HCT116 (cell line): Measurements from ENCODE around the gene CTNNA2. TPM values are rescaled to one million over a fixed set of nuclear protein-coding genes. Genes with fewer than 3 reads are reported as not detected.

ENCODE experiments used
- ATAC-seq: fragments of 200-7000 bp; cut with Tn5 transposase; 2 replicates; pipeline ENCODE4 v1.9.1; 2020; ENCODE audit warnings: mild to moderate bottlenecking, moderate library complexity
- BruUV-seq: library from RNA; stranded (reverse); fragments of 400-500 nt; replicated peaks from 2 replicates; lab custom pipeline; 2021; lab: Mats Ljungman, UMichigan
- CTCF ChIA-PET: fragments of 300-600 bp; sonication (Branson Sonifier 250); formaldehyde crosslinking; loops from one replicate; lab custom pipeline; 2021; ENCODE audit warnings: antibody characterized with exemption; lab: Charles Lee
- POLR2A ChIA-PET: fragments of 300-600, 350-600 bp; sonication (Branson Sonifier 250); formaldehyde crosslinking; loops from one replicate; lab custom pipeline; 2021; ENCODE audit warnings: antibody characterized with exemption; lab: Charles Lee
- RAD21 ChIA-PET, 2 experiments: fragments of 300-600 bp; sonication (Branson Sonifier 250); formaldehyde crosslinking; loops; one replicate each; lab custom pipeline; 2023; ENCODE audit warnings: low total read pairs in 2 of 2; ENCODE audit not compliant: uncharacterized antibody in 2 of 2, unreplicated experiment in 2 of 2, low non-redundant PET in 1 of 2; lab: Charles Lee
- DNase-seq: peaks from one replicate; pipeline ENCODE4 v3.0.0-alpha.2; 2010; ENCODE audit warnings: low read depth, low spot score
- H2AFZ ChIP-seq: fragments of 200-600 bp; shearing (Covaris generic), sonication (generic); 2 replicates; pipeline ENCODE4 v1.6.1; 2017; ENCODE audit warnings: low read depth, mixed run types, mixed read lengths, antibody characterized with exemption, low read length; ENCODE audit not compliant: poor library complexity, severe bottlenecking
- H3K27ac ChIP-seq: 2 replicates; pipeline ENCODE4 v1.5.1; 2012; ENCODE audit warnings: low read depth, low read length
- H3K27me3 ChIP-seq: fragments of 200-600 bp; sonication (generic); 2 replicates; pipeline ENCODE4 v1.6.1; 2016; ENCODE audit warnings: mixed run types, low read length, mixed read lengths; ENCODE audit not compliant: insufficient read depth
- H3K36me3 ChIP-seq, 2 experiments: fragments of 200-500 bp in 1 of 2; fragments of 200-600 bp in 1 of 2; sonication (Bioruptor generic) in 1 of 2; sonication (generic) in 1 of 2; 2 replicates each; pipeline versions ENCODE4 v1.5.1 to v1.6.1; 2014 to 2016; ENCODE audit warnings: low read length in 2 of 2, inconsistent platforms in 1 of 2, mixed read lengths in 1 of 2, mixed run types in 1 of 2; ENCODE audit not compliant: insufficient read depth in 2 of 2, control insufficient read depth in 1 of 2
- H3K4me1 ChIP-seq, 2 experiments: fragments of 200-600 bp in 1 of 2; sonication (generic) in 1 of 2; 2 replicates each; pipeline versions ENCODE4 v1.5.1 to v1.6.1; 2012 to 2017; ENCODE audit warnings: low read length in 2 of 2, inconsistent platforms in 1 of 2, mild to moderate bottlenecking in 1 of 2, mixed read lengths in 1 of 2, mixed run types in 1 of 2, moderate library complexity in 1 of 2; ENCODE audit not compliant: insufficient read depth in 2 of 2, control insufficient read depth in 1 of 2
- H3K4me2 ChIP-seq: fragments of 200-600 bp; sonication (generic); 2 replicates; pipeline ENCODE4 v1.6.1; 2017; ENCODE audit warnings: mixed run types, low read length, mixed read lengths
- H3K4me3 ChIP-seq, 2 experiments: fragments of 200-600 bp in 1 of 2; sonication (generic) in 1 of 2; replicated peaks in 1 of 2; 2 replicates each; pipeline ENCODE4 v1.5.1; 2011 to 2016; ENCODE audit warnings: low read length in 2 of 2, control low read depth in 1 of 2, low read depth in 1 of 2, mild to moderate bottlenecking in 1 of 2, mixed read lengths in 1 of 2, mixed run types in 1 of 2
- H3K79me2 ChIP-seq: fragments of 200-600 bp; sonication (generic); 2 replicates; pipeline ENCODE4 v1.6.1; 2017; ENCODE audit warnings: mild to moderate bottlenecking, mixed run types, low read length, moderate library complexity, mixed read lengths; ENCODE audit not compliant: insufficient read depth
- H3K9ac ChIP-seq: fragments of 200-600 bp; sonication (generic); 2 replicates; pipeline ENCODE4 v1.6.1; 2016; ENCODE audit warnings: low read length, mixed read lengths
- H3K9me2 ChIP-seq: fragments of 200-600 bp; sonication (generic), shearing (Covaris generic); 2 replicates; pipeline ENCODE4 v1.6.1; 2017; ENCODE audit warnings: mixed run types, mild to moderate bottlenecking, moderate library complexity; ENCODE audit not compliant: insufficient read depth
- H3K9me3 ChIP-seq, 2 experiments: fragments of 200-500 bp in 1 of 2; fragments of 200-600 bp in 1 of 2; sonication (Bioruptor generic) in 1 of 2; sonication (generic) in 1 of 2; 2 replicates each; pipeline ENCODE4 v1.6.1; 2014 to 2017; ENCODE audit warnings: low read length in 2 of 2, mixed read lengths in 2 of 2, inconsistent platforms in 1 of 2, low read depth in 1 of 2, mild to moderate bottlenecking in 1 of 2, mixed run types in 1 of 2, moderate library complexity in 1 of 2; ENCODE audit not compliant: control insufficient read depth in 1 of 2, insufficient read depth in 1 of 2
- H4K20me1 ChIP-seq: fragments of 200-600 bp; sonication (generic), shearing (Covaris generic); 2 replicates; pipeline ENCODE4 v1.6.1; 2017; ENCODE audit warnings: mixed run types, mild to moderate bottlenecking, moderate library complexity; ENCODE audit not compliant: insufficient read depth
- CEBPB ChIP-seq: IDR thresholded peaks from 2 replicates; pipeline ENCODE4 v1.6.1; 2012; ENCODE audit warnings: low read depth
- EGR1 ChIP-seq: IDR thresholded peaks from 2 replicates; pipeline ENCODE4 v1.6.1; 2012; ENCODE audit warnings: low read depth
- EZH2 ChIP-seq: fragments of 200-600 bp; sonication (generic); IDR thresholded peaks from 2 replicates; pipeline ENCODE4 v1.6.1; 2017; ENCODE audit warnings: antibody characterized with exemption, mixed run types
- EZH2phosphoT487 ChIP-seq: fragments of 200-600 bp; IDR thresholded peaks from 2 replicates; pipeline ENCODE4 v1.6.1; 2018; ENCODE audit warnings: antibody characterized with exemption, borderline replicate concordance
- FOSL1 ChIP-seq: IDR thresholded peaks from 2 replicates; pipeline ENCODE4 v1.6.1; 2012; ENCODE audit warnings: low read depth
- RAD21 ChIP-seq: IDR thresholded peaks from 2 replicates; pipeline ENCODE4 v1.6.1; 2012; ENCODE audit warnings: low read depth, mild to moderate bottlenecking
- SIN3A ChIP-seq: IDR thresholded peaks from 2 replicates; pipeline ENCODE4 v1.6.1; 2012; ENCODE audit warnings: low read depth
- SRF ChIP-seq: IDR thresholded peaks from 2 replicates; pipeline ENCODE4 v1.6.1; 2012; ENCODE audit warnings: low read depth
- YY1 ChIP-seq: IDR thresholded peaks from 2 replicates; pipeline ENCODE4 v1.6.1; 2011; ENCODE audit warnings: low read length, low read depth, moderate library complexity, mild to moderate bottlenecking; ENCODE audit not compliant: insufficient replicate concordance; ENCODE audit errors: extremely low read depth
- ZNF274 ChIP-seq: fragments of 200-500 bp; sonication (Bioruptor generic); IDR thresholded peaks from 2 replicates; pipeline ENCODE4 v1.6.1; 2014; ENCODE audit warnings: mild to moderate bottlenecking, low read depth, low read length, inconsistent platforms
- intact Hi-C: fragments of 100-400 bp; cut with micrococcal nuclease; formaldehyde crosslinking; loops from 2 replicates; pipeline ENCODE4 v1.10.0; 2022
- total RNA-seq: library from RNA; stranded (reverse); gene quantifications from one replicate; pipeline ENCODE4 v1.2.1, GENCODE V29; 2021; ENCODE audit not compliant: unreplicated experiment
- TF ChIP-seq, protein P1 (sequence below): IDR thresholded peaks from 2 replicates; pipeline ENCODE4 v1.6.1; 2012
- TF ChIP-seq, protein P2 (sequence below), 3 experiments: fragments of 200-600 bp in 1 of 3; sonication (generic) in 1 of 3; IDR thresholded peaks in 2 of 3; conservative IDR thresholded peaks in 1 of 3; 2 replicates each; pipeline ENCODE4 v1.5.1; 2012 to 2017; ENCODE audit warnings: low read depth in 2 of 3, low read length in 2 of 3, antibody characterized with exemption in 1 of 3, borderline replicate concordance in 1 of 3, control low read depth in 1 of 3, mild to moderate bottlenecking in 1 of 3, mixed read lengths in 1 of 3, mixed run types in 1 of 3, moderate library complexity in 1 of 3; ENCODE audit not compliant: insufficient read depth in 1 of 3

CTNNA2 gene
- total RNA-seq, 1 experiment from 2014 or later: not detected

DNA sequence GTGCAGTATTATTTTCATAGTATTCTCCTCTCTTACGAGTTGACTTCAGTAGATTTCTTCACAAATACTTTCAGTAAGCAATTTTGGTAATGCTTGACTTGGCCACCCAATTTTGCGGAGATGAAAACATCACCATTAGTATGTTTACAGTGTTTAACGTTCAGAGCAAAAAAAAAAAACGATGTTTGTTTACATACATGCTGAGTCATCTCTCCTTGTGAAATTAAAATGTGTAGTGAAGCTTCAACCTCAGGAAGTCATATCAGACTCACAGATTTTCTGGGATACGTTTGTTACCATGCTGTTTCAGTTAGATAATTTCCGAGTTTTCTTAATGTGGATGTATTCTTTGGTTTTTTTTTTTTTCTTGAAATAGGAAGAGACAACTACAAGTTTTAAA lies 100.1 kb downstream of the CTNNA2 start:
- ChIA-PET RAD21 (no interaction called here), POLR2A (no interaction called here), CTCF (no interaction called here)
- Histone ChIP-seq H2AFZ (no peak overlapping the region), H3K27me3 (no peaks in the 10 kb centered on the region), H3K9me3 (peaks cover 3 to 25% of the 10 kb centered on the region in 2 experiments; a peak in 2 of 4 replicates), H3K27ac (no peak overlapping the region), H3K9me2 (no peaks in the 10 kb centered on the region), H3K4me3 (no peak overlapping the region), H3K4me1 (no peaks in the 10 kb centered on the region), H3K9ac (no peak overlapping the region), H4K20me1 (no peaks in the 10 kb centered on the region), H3K4me2 (no peak overlapping the region), H3K79me2 (no peaks in the 10 kb centered on the region), H3K36me3 (no peaks in the 10 kb centered on the region)
- BruUV-seq: no TSS peak
- intact Hi-C loops: no loop called here
- no peak for DNase-seq
- TF ChIP-seq YY1 (no peak), SIN3A (no peak), RAD21 (no peak), CEBPB (no peak), FOSL1 (no peak), ZNF274 (no peak), EGR1 (no peak)
- TF ChIP-seq, protein P1, sequence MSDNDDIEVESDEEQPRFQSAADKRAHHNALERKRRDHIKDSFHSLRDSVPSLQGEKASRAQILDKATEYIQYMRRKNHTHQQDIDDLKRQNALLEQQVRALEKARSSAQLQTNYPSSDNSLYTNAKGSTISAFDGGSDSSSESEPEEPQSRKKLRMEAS: no peak
- TF ChIP-seq, protein P2, sequence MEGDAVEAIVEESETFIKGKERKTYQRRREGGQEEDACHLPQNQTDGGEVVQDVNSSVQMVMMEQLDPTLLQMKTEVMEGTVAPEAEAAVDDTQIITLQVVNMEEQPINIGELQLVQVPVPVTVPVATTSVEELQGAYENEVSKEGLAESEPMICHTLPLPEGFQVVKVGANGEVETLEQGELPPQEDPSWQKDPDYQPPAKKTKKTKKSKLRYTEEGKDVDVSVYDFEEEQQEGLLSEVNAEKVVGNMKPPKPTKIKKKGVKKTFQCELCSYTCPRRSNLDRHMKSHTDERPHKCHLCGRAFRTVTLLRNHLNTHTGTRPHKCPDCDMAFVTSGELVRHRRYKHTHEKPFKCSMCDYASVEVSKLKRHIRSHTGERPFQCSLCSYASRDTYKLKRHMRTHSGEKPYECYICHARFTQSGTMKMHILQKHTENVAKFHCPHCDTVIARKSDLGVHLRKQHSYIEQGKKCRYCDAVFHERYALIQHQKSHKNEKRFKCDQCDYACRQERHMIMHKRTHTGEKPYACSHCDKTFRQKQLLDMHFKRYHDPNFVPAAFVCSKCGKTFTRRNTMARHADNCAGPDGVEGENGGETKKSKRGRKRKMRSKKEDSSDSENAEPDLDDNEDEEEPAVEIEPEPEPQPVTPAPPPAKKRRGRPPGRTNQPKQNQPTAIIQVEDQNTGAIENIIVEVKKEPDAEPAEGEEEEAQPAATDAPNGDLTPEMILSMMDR (IDR thresholded peaks at IDR 0.05 in 2 of 3, conservative IDR thresholded peaks at IDR 0.05 in 1 of 3; ENCODE audit: borderline replicate concordance in 1 of 3, insufficient read depth in 1 of 3, low read depth in 2 of 3, low read length in 2 of 3): no peak
- ATAC-seq: no peak

DNA sequence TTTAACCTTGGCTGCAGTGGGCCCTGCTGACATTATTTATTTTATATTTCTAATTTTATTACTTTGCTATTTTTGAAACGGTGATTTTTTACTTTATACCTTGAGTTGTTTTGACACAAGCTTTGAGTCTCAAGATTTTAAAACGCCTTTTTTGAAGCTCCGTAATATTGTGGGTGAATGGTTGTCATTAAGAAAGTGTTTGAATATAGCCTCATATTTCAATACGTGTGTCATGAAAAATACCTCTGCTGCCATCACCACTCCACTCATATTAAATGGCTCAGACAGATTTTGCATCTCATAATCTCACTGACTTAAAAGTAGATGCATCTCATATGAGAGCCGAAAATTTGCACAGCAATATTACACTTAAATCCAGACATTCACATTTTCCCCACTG lies 106.6 kb downstream of the CTNNA2 start:
- CTCF ChIA-PET: no interaction called here
- no peak for TF ChIP-seq EGR1
- no peak for TF ChIP-seq ZNF274
- TF ChIP-seq FOSL1: no peak
- no peak for TF ChIP-seq EZH2phosphoT487
- no peak for TF ChIP-seq EZH2
- TF ChIP-seq YY1: no peak
- no peak for TF ChIP-seq SRF
- no peaks in the 10 kb centered on the region for H4K20me1 ChIP-seq

More for the DNA sequence above, 106.6 kb downstream of the CTNNA2 start:
- Histone ChIP-seq H3K9ac (no peak overlapping the region), H2AFZ (no peak overlapping the region), H3K36me3 (no peaks in the 10 kb centered on the region), H3K27me3 (no peaks in the 10 kb centered on the region), H3K27ac (no peak overlapping the region), H3K4me3 (no peak overlapping the region), H3K9me3 (peaks cover 14 to 46% of the 10 kb centered on the region in 2 experiments; a peak in 2 of 4 replicates), H3K4me2 (no peak overlapping the region), H3K4me1 (no peaks in the 10 kb centered on the region), H3K9me2 (no peaks in the 10 kb centered on the region), H3K79me2 (no peaks in the 10 kb centered on the region)
- POLR2A ChIA-PET: no interaction called here
- no TSS peak for BruUV-seq
- RAD21 ChIA-PET: no interaction called here
- intact Hi-C loops: no loop called here
- ATAC-seq (no peak), DNase-seq (no peak)
